Uterus (tissue), 4 donors: Measurements from ENCODE around the gene MEAK7. TPM values are rescaled to one million over a fixed set of nuclear protein-coding genes. Genes with fewer than 3 reads are reported as not detected.
A peak's percentile ranks its signal among the peaks of the same experiment; 100 is the strongest.

Experiments
- DNase-seq, 2 donors: peaks; one replicate each; pipeline ENCODE4 v3.0.0-alpha.2; 2019 to 2020
- H3K27ac ChIP-seq, 2 donors: fragments of 200-600 bp; sonication (generic); 1 replicate in 1 of 2; 2 replicates in 1 of 2; pipeline ENCODE4 v1.5.1; 2016 to 2018
- H3K27me3 ChIP-seq, 2 donors: fragments of 200-600 bp; sonication (generic); one replicate each; pipeline ENCODE4 v1.5.1; 2018 to 2019; ENCODE audit warnings: control low read depth in 1 of 2
- H3K36me3 ChIP-seq, 2 donors: fragments of 200-600 bp; sonication (generic); one replicate each; pipeline ENCODE4 v1.5.1; 2019; ENCODE audit warnings: control low read depth in 1 of 2
- H3K4me1 ChIP-seq, 2 donors: fragments of 200-600 bp; sonication (generic); one replicate each; pipeline ENCODE4 v1.5.1; 2018 to 2019; ENCODE audit warnings: control low read depth in 1 of 2
- H3K4me3 ChIP-seq, 2 donors: fragments of 200-600 bp; sonication (generic); 1 replicate in 1 of 2; 2 replicates in 1 of 2; pipeline ENCODE4 v1.5.1; 2018 to 2019; ENCODE audit warnings: mild to moderate bottlenecking in 1 of 2
- H3K9me3 ChIP-seq, 2 donors: fragments of 200-600 bp; sonication (generic); one replicate each; pipeline ENCODE4 v1.5.1; 2019; ENCODE audit warnings: control low read depth in 1 of 2
- CTCF ChIP-seq, 4 experiments: fragments of 200-600 bp in 2 of 4; fragments of 450-650 bp in 2 of 4; sonication (generic) in 2 of 4; IDR thresholded peaks; one replicate each; pipeline ENCODE4 v1.5.1; 2016 to 2019; ENCODE audit warnings: antibody characterized with exemption in 4 of 4, mild to moderate bottlenecking in 2 of 4, moderate library complexity in 1 of 4
- POLR2A ChIP-seq, 2 donors: fragments of 450-650 bp; IDR thresholded peaks; one replicate each; pipeline ENCODE4 v1.6.1; 2016; ENCODE audit warnings: antibody characterized with exemption in 2 of 2, mild to moderate bottlenecking in 1 of 2, moderate library complexity in 1 of 2
- intact Hi-C: fragments of 100-400 bp; cut with DNase I; formaldehyde crosslinking; loops from one replicate; pipeline ENCODE4 v1.15.1; 2023; ENCODE audit warnings: low total_unique reads
- total RNA-seq, 4 donors: library from RNA; depleted of rRNA in 3 of 4; stranded (reverse); fragments of >200 nt in 3 of 4; gene quantifications; one replicate each; pipeline versions ENCODE4 v1.1.0 to v1.2.4, GENCODE V29; 2014 to 2023
- donor health status: DM: yes; HTN: yes; CAD: no.

The MEAK7 gene
- 10 to 100 TPM; 11.3 to 26.8 (median 21.4) TPM for total RNA-seq

- peak within 1 kb of the TSS; percentile 60 to 89 for H3K4me3 ChIP-seq
- H3K36me3 ChIP-seq, result no peaks in the 10 kb centered on the region
- peak; percentile 99 for DNase-seq
- TF ChIP-seq CTCF (IDR thresholded peaks at IDR 0.05) (no peak), POLR2A (IDR thresholded peaks at IDR 0.05) (peak; percentile 75 to 84)
- H3K4me1 ChIP-seq, result peaks cover 0 to 3% of the 10 kb centered on the region in 2 donors
- peak within 1 kb of the TSS; percentile 69 to 84 for H3K27ac ChIP-seq
- intact Hi-C loops, result no loop called here
- H3K27me3 ChIP-seq, result no peaks in the 10 kb centered on the region
- no peaks in the 10 kb centered on the region for H3K9me3 ChIP-seq
These were observed at the start of gene MEAK7 for GRCh38 chr16:84504420-84505248. Gene MEAK7, minus strand, starts transcription at chr16:84504659. Its CDS starts 6,573 bp downstream, at chr16:84498086.

DNA sequence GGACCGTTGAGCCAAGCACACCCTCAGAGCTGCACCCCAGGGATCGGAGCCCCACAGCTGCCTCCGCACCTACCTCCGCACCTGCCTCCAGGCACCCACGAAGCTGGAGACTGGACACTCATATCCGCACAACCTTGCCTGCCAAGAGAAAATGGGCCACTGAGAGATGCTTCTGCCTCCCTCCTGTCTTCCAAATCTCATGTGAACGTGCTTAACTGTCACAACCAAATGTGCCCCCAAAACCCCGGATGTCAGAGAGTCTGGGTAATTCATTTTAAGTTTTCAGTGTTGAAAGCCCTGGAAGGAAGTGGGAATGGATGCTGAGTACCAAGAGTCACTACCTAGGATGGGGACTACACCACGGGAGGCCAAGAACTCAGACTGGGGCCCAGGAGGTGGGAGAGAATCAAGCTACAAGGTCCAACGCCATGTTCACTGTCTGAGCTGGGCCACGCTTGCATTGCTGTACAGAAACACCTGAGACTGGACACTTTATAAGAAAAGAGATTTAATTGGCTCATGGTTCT lies 49.5 kb upstream of the MEAK7 start:
- no peak for DNase-seq
- Histone ChIP-seq H3K27ac (no peak overlapping the region), H3K36me3 (no peaks in the 10 kb centered on the region), H3K27me3 (no peaks in the 10 kb centered on the region), H3K9me3 (no peaks in the 10 kb centered on the region), H3K4me1 (no peaks in the 10 kb centered on the region), H3K4me3 (no peak overlapping the region)
- intact Hi-C loops, result no loop called here
- TF ChIP-seq POLR2A (IDR thresholded peaks at IDR 0.05) (no peak), CTCF (IDR thresholded peaks at IDR 0.05) (no peak)

DNA sequence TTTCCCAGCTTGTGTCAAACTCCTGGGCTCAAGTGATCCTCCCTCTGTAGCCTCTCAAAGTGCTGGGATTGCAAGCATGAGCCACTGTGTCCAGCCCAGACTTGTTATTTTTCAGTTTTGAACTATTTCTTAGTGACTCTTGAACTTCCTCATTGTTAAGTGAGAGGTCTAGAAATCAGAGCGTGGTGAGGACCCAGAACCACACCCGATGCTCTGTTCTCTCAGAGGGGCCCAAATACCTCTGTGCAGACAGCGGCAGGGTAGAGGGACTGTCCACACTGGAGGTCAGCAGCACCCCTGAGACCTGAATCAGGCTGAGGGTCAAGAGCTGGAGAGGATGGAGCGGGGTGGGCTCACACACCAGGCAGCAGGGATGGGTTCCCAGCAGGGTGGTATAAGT lies 47.7 kb upstream of the MEAK7 start:
- Histone ChIP-seq H3K4me1 (no peaks in the 10 kb centered on the region), H3K36me3 (no peaks in the 10 kb centered on the region), H3K27me3 (no peaks in the 10 kb centered on the region), H3K9me3 (no peaks in the 10 kb centered on the region), H3K4me3 (no peak overlapping the region), H3K27ac (no peak overlapping the region)
- no peak for DNase-seq
- intact Hi-C loops, result no loop called here
- no peak for TF ChIP-seq CTCF (IDR thresholded peaks at IDR 0.05)
- TF ChIP-seq POLR2A (IDR thresholded peaks at IDR 0.05), result no peak

DNA sequence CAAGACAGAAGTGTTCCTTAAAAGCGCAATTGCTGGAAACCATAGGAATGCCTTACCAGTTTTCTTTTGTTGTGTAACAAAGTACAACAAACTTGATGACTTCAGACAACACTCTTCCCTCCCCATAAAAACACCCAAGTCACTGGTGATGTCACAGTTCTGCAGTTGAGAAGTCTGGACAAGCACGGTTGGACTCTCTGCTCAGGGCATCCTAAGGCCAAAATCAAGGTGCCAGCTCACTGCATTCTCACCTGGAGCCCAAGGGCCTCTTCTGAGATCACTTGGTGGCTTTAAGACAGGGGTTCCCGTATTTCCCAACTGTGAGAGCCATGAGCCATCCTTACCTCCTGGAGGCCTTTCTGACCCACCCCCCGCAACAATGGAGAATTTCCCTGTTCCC lies 45.6 kb upstream of the MEAK7 start:
- Histone ChIP-seq H3K4me3 (no peak overlapping the region), H3K27me3 (no peaks in the 10 kb centered on the region), H3K27ac (no peak overlapping the region), H3K4me1 (no peaks in the 10 kb centered on the region), H3K9me3 (no peaks in the 10 kb centered on the region), H3K36me3 (no peaks in the 10 kb centered on the region)
- no peak for TF ChIP-seq POLR2A (IDR thresholded peaks at IDR 0.05)
- TF ChIP-seq CTCF (IDR thresholded peaks at IDR 0.05), result no peak
- intact Hi-C loops, result no loop called here
- no peak for DNase-seq
